Measurements from ENCODE around the gene PGBD5.

- TF ChIP-seq CTCF (IDR thresholded peaks at IDR 0.05; ENCODE audit: poor library complexity), result no peak
- no peak for TF ChIP-seq EZH2 (IDR thresholded peaks at IDR 0.05; ENCODE audit: borderline replicate concordance)
- no peak for TF ChIP-seq EZH2phosphoT487 (IDR thresholded peaks at IDR 0.05; ENCODE audit: low read depth, severe bottlenecking, unreplicated experiment)
Observed at GRCh38 chr1:230300322-230301301, 125.5 kb downstream of the PGBD5 start.
